Nephron (organoid): ENCODE data around the gene TRAK1.

Experiments used
- H3K27ac Mint-ChIP-seq, 3 experiments: 2 replicates each; pipeline ENCODE4 v1.8.0; 2020; ENCODE audit warnings: mixed read lengths in 3 of 3, mild to moderate bottlenecking in 2 of 3, moderate library complexity in 1 of 3
- H3K27me3 Mint-ChIP-seq: 2 replicates; pipeline ENCODE4 v1.8.0; 2021; ENCODE audit warnings: low read depth, mild to moderate bottlenecking, moderate library complexity, mixed read lengths
- H3K36me3 Mint-ChIP-seq: 2 replicates; pipeline ENCODE4 v1.8.0; 2020; ENCODE audit warnings: low read depth, mixed read lengths
- H3K4me1 Mint-ChIP-seq: 2 replicates; pipeline ENCODE4 v1.8.0; 2020; ENCODE audit warnings: mixed read lengths
- H3K4me3 Mint-ChIP-seq, 3 experiments: 2 replicates each; pipeline ENCODE4 v1.8.0; 2020; ENCODE audit warnings: mild to moderate bottlenecking in 3 of 3, mixed read lengths in 3 of 3, moderate library complexity in 2 of 3
- H3K9me3 Mint-ChIP-seq: 2 replicates; pipeline ENCODE4 v1.8.0; 2020; ENCODE audit warnings: mixed read lengths
- TF ChIP-seq, protein P1 (sequence below), 3 experiments: fragments of 200-600 bp; sonication (generic); IDR thresholded peaks; one replicate each; pipeline ENCODE4 v1.5.0; 2021; ENCODE audit warnings: antibody characterized with exemption in 3 of 3; ENCODE audit not compliant: unreplicated experiment in 3 of 3

The TRAK1 gene

DNA sequence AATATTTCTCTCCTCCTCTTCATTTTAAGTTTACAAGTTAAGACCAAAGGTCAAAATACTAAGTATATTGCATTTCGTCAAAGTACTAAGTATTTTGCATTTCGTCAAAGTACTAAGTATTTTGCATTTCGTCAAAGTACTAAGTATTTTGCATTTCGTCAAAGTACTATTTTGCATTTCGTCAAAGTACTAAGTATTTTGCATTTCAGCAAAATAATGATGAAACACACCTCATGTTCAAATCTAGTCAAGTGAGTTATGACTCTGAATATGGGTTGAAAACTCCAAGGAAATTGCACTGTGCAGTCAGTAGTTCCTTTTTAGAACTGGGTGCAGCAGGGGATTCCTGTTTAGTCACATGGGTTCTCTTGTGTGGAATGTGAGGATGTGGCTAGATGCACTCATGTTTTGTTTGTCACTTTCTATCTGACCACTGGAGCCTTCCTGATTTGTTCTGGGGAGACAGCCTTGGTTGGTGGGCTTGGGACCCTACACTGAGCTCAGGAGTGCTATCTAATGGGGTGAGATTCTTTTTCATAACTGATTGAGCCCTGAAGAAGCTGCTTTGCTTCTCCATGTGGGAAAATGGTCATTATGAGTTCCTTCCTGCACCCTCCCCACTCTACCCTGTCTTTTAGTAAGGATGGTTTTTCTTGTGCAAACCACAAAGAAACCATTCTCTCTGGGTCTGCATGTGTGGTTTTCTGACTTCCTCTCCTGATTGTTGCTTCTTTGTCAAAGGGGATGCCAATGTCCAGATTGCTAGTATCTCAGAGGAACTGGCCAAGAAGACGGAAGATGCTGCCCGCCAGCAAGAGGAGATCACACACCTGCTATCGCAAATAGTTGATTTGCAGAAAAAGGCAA, 101.4 kb downstream of the TRAK1 start:
- H3K4me3 Mint-ChIP-seq = no peak overlapping the region
- no peaks in the 10 kb centered on the region for H3K27me3 Mint-ChIP-seq
- no peak overlapping the region for H3K27ac Mint-ChIP-seq
- H3K9me3 Mint-ChIP-seq = no peaks in the 10 kb centered on the region
- peaks cover 47% of the 10 kb centered on the region for H3K36me3 Mint-ChIP-seq
- H3K4me1 Mint-ChIP-seq = no peaks in the 10 kb centered on the region
- TF ChIP-seq, protein P1, sequence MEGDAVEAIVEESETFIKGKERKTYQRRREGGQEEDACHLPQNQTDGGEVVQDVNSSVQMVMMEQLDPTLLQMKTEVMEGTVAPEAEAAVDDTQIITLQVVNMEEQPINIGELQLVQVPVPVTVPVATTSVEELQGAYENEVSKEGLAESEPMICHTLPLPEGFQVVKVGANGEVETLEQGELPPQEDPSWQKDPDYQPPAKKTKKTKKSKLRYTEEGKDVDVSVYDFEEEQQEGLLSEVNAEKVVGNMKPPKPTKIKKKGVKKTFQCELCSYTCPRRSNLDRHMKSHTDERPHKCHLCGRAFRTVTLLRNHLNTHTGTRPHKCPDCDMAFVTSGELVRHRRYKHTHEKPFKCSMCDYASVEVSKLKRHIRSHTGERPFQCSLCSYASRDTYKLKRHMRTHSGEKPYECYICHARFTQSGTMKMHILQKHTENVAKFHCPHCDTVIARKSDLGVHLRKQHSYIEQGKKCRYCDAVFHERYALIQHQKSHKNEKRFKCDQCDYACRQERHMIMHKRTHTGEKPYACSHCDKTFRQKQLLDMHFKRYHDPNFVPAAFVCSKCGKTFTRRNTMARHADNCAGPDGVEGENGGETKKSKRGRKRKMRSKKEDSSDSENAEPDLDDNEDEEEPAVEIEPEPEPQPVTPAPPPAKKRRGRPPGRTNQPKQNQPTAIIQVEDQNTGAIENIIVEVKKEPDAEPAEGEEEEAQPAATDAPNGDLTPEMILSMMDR (IDR thresholded peaks at IDR 0.05; ENCODE audit: unreplicated experiment in 3 of 3) = no peak

DNA sequence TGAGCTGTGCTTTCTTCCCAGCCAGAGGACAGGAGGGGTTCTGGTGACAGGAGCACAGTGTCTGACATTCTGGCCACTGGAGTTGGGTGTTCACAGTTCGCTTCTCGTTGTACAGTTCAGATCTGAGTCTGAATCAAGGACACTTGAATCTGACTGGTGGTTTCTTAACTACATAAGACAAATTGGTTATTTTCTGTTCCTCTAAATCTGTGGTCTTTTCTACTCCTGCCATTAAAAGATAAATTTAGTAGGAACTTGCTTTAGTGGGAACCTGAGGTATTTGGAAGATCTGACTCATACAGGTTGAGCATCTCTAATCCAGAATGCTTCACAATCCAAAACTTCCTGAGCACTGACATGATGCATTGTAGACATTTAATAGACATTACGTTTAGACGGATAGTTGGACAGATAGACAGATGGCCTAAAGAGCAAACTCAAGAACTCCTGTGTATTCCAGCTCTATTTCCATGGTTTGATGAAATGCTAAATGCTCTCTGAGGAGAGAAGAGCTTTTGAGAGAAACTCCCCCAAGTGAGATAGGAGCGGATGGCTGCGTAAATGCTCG, 103.9 kb downstream of the TRAK1 start:
- Mint-ChIP-seq H3K36me3 (peaks cover 46% of the 10 kb centered on the region), H3K27me3 (no peaks in the 10 kb centered on the region)

DNA sequence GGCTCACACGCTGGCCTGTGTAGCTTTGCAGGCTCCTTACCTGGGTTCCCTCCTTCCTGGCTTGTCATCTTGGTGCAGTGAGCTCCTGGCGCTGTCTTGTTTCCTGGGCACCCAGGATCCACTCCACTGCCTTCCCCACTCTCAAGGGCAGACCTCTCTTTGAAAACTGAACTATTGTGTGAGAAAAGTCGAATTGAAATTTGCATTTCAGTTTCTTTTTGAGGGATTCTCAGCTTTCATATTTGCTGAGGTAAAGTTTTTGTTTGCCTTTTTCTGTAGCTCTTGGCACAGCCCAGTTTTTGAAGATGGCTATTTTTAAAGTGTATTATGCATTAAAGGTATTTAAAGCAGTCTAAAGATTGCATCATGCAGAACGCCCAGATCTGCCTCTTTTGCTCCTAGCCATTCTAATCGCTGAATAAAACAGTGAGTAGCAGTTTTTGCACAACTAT, 104.7 kb downstream of the TRAK1 start:
- no peaks in the 10 kb centered on the region for H3K4me1 Mint-ChIP-seq
- no peaks in the 10 kb centered on the region for H3K27me3 Mint-ChIP-seq
- no peak overlapping the region for H3K4me3 Mint-ChIP-seq
- no peak overlapping the region for H3K27ac Mint-ChIP-seq
- H3K36me3 Mint-ChIP-seq = peaks cover 49% of the 10 kb centered on the region
- TF ChIP-seq, protein P1 (IDR thresholded peaks at IDR 0.05; ENCODE audit: unreplicated experiment in 3 of 3) = no peak
- no peaks in the 10 kb centered on the region for H3K9me3 Mint-ChIP-seq

More for the DNA sequence above, 103.9 kb downstream of the TRAK1 start:
- Mint-ChIP-seq H3K27ac (no peak overlapping the region), H3K4me1 (no peaks in the 10 kb centered on the region), H3K4me3 (no peak overlapping the region), H3K9me3 (no peaks in the 10 kb centered on the region)
- TF ChIP-seq, protein P1 (IDR thresholded peaks at IDR 0.05; ENCODE audit: unreplicated experiment in 3 of 3) = no peak

DNA sequence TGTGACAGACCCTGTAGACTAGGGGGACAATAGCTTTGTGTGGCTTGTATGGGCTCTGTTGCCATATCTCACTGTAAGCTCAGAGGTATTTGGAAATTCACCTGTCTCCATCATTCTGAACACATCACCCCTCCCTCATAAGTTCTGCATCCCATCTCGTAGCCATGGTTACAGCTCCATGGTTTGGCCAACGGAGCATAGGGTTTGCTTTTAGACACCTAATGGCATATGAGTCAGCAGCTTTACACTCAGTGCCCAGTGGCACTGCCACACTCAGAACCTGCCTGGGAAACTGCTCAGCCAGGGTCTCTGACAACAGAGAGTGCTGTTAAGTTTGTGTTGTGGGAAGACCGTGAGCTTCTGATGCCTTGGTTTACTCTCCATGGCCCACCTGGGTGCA, 107.6 kb downstream of the TRAK1 start:
- H3K4me1 Mint-ChIP-seq = no peaks in the 10 kb centered on the region
- H3K9me3 Mint-ChIP-seq = no peaks in the 10 kb centered on the region
- TF ChIP-seq, protein P1 (IDR thresholded peaks at IDR 0.05; ENCODE audit: unreplicated experiment in 3 of 3) = no peak
- H3K27me3 Mint-ChIP-seq = no peaks in the 10 kb centered on the region
- H3K4me3 Mint-ChIP-seq = no peak overlapping the region
- peaks cover 72% of the 10 kb centered on the region for H3K36me3 Mint-ChIP-seq
- no peak overlapping the region for H3K27ac Mint-ChIP-seq

DNA sequence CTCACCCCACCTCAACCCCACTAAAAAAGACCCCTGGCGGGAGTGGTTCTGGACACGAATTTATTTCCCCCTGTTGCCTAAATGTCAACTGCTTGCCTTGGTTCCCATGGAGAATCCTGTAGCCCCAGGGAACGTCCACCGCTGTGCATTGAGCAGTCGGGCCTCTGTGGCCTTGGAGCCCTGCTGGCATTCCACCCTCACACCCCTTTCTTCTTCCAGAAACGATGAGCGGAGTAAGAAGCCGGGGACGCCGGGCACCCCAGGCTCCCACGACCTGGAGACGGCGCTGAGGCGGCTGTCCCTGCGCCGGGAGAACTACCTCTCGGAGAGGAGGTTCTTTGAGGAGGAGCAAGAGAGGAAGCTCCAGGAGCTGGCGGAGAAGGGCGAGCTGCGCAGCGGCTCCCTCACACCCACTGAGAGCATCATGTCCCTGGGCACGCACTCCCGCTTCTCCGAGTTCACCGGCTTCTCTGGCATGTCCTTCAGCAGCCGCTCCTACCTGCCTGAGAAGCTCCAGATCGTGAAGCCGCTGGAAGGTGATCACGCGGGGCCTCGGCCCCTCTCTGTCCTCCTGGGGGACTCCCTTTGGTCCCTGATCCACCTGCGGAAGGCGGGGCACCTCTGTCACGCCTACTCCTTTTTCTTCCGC, 111.2 kb downstream of the TRAK1 start:
- Mint-ChIP-seq H3K4me3 (no peak overlapping the region), H3K27me3 (no peaks in the 10 kb centered on the region), H3K9me3 (no peaks in the 10 kb centered on the region), H3K27ac (no peak overlapping the region), H3K4me1 (no peaks in the 10 kb centered on the region), H3K36me3 (peaks cover 61% of the 10 kb centered on the region)
- TF ChIP-seq, protein P1 (IDR thresholded peaks at IDR 0.05; ENCODE audit: unreplicated experiment in 3 of 3) = no peak
